HG02970 (cell line): Measurements from ENCODE around the gene CES3.
A peak's percentile ranks its signal among the peaks of the same experiment; 100 is the strongest.

ENCODE experiments used
- ATAC-seq: cut with Tn5 transposase; IDR thresholded peaks from one replicate; pipeline ENCODE4 v1.9.1; 2021; ENCODE audit warnings: mild to moderate bottlenecking, moderate library complexity, moderate number of reproducible peaks; ENCODE audit not compliant: unreplicated experiment, low FRiP score

The CES3 gene, protein sequence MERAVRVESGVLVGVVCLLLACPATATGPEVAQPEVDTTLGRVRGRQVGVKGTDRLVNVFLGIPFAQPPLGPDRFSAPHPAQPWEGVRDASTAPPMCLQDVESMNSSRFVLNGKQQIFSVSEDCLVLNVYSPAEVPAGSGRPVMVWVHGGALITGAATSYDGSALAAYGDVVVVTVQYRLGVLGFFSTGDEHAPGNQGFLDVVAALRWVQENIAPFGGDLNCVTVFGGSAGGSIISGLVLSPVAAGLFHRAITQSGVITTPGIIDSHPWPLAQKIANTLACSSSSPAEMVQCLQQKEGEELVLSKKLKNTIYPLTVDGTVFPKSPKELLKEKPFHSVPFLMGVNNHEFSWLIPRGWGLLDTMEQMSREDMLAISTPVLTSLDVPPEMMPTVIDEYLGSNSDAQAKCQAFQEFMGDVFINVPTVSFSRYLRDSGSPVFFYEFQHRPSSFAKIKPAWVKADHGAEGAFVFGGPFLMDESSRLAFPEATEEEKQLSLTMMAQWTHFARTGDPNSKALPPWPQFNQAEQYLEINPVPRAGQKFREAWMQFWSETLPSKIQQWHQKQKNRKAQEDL

DNA sequence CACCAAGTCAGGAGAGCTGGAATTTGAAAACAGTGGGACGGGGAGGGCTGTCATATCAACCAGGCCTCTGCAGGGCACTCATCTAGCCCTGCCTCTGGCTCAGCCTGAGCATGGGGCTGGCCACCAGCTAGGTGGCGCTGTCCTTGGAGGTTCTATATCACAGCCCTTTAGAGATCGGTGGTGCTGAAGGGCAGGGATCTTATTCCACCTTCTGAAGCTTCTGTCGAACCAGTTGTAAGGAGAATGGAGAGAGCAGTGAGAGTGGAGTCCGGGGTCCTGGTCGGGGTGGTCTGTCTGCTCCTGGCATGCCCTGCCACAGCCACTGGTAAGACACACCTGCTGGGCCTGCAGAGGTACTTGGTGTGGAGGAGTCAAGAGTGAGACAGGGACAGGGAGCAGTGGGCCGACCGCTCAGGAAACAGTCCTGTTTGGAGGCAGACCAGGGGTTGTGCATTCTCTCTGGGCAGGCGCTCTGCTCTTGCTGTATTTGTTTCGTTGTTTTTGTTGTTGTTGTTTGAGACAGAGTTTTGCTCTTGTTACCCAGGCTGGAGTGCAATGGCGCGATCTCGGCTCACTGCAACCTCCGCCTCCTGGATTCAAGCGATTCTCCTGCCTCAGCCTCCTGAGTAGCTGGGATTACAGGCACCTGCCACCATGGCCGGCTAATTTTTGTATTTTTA is at the start of gene CES3:
TSS of gene CES3 (plus strand) at position 202 of the 680 bp plus-strand sequence. CDS start at position 244, 42 bp downstream.
- no peak for ATAC-seq

DNA sequence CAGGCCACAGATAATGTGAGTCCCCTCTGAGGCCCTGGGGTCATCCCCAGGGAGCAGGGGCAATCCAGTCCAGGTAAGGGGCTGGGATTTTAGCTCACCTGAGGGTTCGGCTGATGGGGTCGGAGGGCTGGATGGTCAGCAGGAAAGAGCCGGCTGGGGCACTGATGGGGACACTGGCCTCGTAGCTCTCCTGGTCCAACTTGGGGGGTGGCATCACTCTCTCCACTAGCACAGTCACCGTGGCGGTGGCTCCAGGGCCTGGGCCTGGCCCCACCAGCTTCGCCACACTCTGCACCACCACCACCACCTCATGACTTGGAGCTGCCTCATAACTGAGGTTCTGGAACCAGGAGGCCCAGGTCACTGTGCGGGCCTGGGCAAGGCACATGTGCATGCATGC is 49.3 kb upstream of the CES3 start:
- no peak for ATAC-seq

DNA sequence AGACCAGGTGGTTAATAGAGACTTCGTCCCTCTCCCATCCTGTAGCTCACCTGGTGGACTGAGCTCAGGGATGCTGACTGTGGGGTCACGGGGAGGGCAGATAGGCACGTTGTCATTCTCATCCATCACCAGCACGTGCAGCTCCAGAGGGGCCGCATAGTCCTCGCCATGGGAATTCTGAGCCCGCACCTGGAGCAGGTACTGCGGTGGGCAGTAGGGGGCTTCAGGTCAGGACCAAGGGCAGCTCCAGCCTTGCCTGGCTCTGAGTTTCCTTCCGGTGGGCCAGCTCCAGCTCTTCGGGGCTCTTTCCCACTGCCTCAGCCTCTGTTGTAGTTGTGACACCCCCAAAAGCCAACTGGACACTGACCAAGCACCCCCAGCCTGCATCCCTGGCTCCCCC is 48.0 kb upstream of the CES3 start:
- no peak for ATAC-seq

DNA sequence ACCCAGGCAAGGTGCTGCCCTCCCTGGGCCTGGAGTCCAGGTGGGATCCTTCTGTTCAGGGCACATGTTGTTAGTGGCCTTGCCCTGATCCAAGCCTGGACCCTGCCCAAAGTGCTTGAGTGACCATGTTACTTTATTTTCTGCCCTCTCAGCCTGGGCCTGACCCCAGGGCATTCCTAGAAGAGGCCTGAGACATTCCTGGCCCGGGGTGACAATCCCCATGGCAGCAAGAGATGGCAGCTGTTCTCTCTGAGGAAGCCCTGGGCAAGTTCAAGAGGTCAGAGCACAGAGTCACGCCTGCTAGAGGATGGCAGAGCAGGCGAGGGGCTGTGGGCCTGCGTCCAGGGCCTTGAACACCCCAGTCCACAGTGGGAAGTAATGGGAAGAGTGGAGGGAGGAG is 47.4 kb upstream of the CES3 start:
- ATAC-seq = no peak

DNA sequence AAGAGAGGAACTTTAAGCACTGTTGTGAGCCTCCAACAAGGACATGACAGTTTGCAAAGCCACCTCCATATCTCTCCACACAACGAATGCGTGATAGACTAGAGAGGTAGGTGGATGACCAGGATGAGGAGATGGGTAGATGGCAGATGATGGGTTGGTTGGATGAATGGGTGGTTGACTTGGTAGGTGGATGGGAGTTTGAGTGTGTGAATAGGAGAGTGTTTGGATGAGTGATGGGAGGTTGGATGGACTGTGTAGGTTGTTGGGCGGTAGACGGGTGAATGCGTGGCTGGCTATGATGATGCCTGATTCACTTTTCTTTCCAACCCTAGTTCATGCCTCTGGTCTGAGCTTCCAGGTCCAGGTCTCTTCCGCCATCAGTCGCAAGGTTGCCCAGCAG is 46.5 kb upstream of the CES3 start:
- ATAC-seq = no peak

DNA sequence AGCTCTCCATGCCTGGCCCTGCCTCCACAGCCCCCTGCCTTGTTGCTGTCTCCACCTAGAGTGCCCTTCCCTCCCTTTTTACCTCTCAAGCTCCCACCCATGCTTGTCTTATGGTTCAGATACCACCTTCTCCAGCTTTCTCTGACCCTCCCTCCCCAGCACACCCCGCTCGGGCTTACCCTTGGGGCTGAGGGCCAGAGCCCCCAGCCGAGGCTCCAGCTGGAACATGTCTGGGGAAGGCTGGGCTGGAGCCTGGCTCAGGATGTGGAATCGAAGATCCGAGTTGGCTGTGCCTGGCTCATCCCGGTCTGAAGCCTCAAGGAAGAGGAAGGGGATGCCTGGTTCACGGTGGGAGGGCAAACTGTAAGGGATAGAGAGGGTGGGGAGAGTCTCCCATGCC is 46.0 kb upstream of the CES3 start:
- no peak for ATAC-seq

DNA sequence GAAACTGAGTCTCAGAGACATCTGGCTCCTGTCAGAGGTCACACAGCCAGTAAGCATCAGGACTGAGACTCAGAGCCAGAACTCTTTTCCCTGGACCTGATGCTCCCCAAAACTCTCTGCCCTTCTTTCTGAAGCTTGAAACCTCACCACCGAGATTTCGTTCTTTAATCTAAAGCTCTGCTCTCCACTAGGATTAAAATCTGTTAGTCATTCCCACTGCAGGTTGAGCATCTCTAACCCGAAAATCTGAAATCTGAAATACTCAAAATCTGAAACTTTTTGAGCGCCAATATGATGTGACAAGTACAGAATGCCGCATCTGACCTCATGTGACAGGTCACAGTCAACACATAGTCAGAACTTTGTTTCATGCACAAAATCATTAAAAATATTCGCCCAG is 44.5 kb upstream of the CES3 start:
- ATAC-seq = no peak

DNA sequence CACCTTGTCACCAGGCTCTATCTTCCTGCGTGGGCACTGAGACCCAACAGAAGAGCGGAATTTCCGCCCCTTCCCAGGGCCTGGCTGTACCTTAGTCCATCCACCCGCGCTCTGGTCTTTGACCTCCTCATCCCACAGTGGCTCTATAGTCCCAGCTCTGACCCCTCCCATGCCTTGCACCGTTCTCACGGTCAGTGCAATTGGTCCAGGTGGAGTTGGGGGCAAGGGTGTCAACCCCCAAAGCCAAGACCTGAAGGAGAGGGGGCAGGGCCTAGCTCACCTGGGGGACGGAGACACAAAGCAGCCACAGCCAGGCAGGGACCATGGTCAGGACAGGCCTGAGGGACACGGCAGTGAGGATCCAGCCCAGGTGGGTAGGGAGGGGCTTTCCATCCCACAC is 43.3 kb upstream of the CES3 start:
- ATAC-seq = no peak

DNA sequence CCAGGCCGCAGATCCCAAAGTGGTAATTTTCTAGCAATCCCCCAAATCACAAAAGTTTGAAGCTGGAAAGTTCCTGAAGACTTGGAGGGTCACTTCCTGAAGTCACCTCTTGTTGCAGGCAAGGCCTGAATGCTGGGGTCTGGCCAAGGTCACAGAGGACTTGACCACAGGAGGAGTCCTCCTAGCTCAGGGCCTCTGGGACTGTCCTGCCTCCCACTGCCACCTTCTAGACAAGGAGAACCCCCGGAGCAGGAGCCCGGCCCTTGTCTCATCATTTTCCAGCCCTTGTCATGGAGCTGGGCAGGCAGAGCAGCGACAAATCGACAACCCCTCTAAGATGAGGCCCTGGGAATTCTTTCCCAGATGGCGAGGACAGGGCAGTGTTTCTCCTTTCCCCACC is 42.7 kb upstream of the CES3 start:
- ATAC-seq = no peak

DNA sequence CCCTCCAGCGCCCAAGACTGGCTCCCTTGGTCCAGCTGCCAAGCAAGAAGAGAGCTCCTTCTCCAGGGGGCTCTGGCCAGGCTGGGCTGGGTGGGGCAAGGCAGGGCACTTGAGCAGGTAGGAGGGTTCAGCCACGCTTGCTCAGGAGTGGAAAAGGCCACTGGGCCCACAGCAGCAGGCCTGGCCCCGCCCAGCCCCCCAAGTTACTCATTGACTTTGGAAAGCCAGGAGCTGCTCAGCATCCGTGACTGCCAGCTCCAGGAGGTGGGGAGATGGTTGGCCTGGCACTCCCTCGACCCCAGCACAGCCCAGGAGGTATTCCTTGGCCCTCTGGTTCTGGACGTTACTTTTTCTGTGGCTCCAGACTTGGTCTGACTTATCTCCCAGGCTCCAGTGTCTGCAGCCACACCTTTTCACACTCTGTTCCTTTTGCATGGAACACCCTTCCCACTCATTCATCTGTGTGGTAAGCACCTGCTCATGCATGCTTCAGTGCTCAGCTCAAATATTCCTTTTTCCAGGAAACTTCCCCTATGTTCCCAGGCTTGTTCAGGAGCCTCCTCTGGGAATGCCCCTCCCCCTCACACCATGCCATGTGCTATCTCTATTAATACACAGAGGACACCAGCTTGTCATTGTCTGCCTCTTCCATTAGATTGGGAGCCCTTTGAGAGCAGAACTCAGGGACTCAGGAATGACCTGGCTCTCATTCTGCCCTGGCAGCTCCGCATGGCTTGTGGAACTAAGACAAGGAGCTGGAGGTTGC is 42.1 kb upstream of the CES3 start, which contains the start of gene CDH16:
TSS of gene CDH16 (minus strand) at position 83 of the 766 bp plus-strand sequence. CDS start 820 bp downstream, outside the sequence.
- ATAC-seq = no peak

DNA sequence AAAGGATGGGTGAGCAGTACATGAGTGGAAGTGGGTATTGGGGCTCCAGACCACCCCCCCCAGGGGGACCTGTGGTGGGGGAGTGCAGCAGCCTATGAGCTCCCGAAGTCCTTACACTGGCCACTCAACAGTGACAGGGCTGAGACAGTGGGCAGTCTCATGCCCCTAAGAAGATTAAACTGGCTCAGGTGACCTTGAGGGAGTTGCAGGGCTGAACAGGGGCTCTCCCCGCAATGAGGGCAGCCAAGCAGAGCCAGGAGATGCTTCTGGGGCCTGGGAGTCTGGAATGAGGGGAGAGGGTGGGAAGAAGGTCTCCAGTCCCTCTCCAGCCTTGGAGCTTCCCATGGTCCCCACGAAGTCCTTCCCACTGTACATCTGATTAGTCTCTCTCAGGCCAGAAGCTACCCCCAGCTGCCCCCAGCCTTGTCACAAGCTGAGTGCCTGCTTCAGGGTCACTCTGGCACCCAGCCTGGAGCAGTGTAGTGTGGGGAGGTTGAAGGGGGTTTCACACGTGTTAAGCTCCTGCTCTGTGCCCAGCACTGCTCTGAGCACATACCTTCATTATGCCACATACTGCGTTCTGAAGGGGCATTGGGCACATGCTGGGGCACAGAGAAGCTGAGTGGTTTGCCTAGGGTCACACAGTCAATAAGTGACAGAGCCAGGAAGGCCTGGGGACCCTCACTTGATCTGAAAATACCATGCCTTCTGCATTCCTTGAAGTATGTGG is 41.3 kb upstream of the CES3 start:
- ATAC-seq = no peak

DNA sequence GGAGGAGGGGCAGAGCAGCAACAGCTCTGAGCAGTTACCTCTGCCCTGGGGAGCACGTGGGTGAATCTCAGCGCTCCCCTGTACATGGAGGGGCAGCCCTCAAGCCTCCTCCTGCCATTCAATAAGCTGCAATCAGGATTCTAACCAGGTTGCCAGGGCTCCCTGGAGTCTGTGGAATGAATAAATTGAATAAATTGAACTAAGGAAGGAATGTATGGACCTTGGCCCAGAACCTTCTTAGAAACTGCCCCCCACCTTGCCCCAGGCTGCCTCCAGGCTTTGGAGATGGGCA is 40.8 kb upstream of the CES3 start:
- no peak for ATAC-seq

DNA sequence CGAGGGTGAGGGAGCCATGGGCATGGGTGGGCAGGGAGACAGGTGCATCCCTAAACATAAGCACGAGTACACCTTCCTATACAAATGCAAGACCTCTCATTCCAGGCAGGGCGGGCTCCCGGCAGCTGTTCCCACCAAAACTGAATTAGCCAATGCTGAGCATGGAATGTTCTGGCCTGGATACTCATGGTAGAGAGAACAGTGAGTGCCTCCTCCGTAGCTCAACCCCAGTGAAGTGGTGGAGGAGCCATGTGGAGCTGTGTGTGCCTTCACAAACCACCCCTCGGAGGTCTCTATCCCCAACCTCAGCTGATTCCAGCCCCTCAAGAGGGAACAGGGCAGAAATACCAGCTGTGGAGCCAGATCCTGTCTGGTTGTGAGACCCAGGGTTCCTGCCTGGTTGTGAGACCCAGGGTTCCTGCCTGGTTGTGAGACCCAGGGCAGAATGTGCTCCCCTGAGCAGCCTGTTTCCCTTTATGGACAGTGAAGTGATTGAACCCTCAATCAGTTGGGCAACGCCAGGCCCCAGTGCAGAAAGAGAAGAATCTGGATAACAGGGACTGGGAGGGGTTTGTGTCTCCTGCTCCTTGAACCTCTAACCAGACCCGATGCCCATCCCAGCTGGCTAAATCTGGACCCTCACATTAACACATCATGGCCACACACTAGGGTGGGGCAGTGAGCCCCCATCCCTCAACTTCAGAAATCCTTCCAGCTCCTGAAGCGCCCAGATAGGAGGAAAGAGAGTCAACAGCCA is 40.0 kb upstream of the CES3 start:
- ATAC-seq = no peak

DNA sequence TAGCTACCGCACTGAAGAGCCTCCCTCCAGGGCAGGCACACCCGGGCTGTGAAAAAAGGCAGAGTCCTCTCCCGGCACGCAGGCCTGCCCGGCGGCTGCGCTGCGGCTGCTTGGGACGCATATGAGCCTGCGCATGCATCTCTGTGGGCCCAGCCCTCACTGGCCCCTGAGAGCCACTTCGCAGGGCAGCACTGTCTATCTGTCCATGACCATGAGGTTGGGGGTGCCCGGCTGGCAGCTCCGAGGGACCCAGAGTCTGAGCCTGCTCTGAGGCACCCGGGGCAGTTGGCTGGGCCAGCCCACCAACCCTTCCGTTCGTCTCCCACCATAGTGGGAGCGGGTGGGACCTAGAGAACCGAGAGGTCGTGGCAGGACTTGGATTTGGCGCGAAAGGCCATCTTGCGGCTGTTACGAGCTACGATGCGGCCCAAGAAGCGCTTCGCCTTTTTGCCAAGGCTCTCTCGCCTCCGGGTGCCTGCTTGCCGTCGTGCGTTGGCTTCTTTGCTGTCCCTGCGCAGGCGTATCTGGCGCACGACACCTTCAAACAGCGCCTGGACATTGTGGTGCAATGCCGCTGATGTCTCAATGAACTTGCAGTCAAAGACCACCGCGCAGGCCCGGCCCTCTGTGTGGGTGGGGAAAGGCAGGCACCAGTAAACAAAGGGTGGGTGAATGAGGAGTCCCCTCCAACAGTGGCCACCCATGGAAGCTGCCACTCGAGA is 39.2 kb upstream of the CES3 start:
- ATAC-seq = no peak

DNA sequence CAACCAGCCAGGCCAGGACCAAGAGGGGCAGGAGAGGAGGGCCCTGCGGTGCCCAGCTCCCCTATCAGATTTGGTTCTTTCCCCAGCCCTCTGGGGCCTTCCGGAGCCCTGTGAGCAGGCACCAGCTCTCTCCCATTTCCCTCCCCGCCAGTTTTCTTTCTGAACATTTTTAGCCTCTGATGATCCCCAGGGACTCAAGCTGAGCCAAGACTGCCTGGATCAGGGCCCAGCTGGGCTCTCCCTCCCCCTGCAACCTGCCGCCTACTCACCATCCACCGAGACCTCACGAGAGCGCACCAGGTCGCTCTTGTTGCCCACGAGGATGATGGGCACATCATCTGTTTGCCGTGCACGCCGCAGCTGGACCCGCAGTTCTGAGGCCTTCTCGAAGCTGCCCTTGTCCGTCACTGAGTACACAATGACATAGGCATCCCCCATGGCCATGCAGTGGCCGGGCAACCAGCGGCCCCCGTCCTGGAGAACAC is 37.8 kb upstream of the CES3 start:
- no peak for ATAC-seq

DNA sequence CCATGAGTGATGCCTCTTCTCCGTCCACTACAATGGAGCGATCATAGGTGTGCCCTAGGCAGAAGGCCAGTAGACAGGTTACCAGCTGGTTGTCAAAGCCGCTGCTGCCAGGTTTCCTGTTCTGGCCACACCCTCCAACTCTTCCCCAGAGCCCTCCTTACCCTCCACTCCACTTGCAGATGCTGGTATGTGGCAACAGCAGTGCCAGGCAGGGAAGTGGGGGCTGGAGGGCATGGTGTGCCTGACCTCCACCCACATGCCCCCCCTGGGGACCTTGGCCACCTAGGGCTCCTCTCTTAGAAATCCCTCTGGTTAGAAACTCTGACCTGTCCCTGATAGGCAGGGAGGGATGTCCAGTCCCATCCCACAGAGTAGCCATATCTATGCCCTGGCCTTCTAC is 37.2 kb upstream of the CES3 start:
- ATAC-seq = no peak

DNA sequence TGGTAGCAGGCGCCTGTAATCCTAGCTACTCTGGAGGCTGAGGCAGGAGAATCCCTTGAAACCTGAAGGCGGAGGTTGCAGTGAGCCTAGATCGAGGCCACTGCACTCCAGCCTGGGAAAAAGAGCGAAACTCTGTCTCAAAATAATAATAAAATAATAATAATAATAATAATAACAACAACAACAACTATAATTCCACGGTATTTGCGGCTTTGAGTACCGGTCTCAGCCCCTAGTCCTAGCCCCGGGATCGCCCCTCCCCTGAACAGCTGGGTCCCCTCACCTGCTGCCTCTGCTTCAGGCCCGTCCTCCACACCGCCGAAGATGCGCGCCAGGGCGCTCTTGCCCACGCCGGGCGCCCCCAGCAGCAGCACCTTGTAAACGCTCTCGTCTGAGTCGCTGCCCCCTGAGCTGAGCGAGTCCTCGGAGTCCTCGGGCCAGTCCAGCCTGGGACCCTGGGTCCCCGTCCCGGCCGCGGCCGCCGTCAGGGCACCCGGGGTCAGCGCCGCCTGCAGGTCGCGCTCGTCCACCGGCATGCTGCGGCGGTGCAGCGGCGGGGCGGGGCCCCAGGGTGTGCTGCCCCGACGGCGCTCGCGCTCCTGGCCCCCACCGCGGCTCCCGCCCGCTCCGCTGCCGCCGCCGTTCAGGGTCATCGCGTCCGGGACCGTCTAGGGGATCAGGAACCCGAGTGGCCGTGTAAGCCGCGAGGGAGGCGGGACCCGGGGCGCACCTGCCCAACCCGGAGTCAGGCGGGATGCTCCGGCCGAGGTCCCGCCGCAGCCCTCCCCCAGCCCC is 36.3 kb upstream of the CES3 start:
- ATAC-seq = peak; percentile 44

DNA sequence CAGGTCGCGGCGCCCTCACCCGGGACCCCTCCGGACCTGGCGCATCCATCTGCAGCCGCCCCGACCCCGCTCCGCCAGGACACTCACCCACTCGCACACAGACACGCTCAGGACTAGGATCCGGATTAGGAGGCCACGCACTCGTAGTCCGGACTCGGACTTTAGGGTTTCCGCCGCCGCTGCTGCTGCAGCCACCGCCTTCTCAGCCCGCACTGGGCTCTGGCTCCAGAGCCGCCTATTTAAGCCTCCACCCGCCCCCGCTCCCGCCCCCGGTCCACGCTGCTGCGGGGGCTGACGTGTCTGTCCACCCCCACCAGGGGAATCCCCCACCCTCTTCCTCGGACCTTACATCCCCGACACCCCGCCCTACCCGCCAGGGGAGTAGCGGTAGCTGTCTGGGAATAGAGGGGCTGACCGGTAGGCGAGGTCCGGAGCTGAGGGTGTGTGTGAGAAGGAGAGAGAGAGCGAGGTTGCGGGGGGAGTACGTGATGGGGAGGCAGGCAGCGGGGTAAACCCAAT is 35.7 kb upstream of the CES3 start, which contains the start of gene RRAD:
TSS of gene RRAD (minus strand) at position 214 of the 519 bp plus-strand sequence. CDS start 356 bp downstream, outside the sequence.
- peak; percentile 34 for ATAC-seq
